ENCODE measurements around the gene ZBTB20.

ZBTB20 gene

GRCh38 chr3:114496466-114496865 is 650.6 kb downstream of the ZBTB20 start:
- H3K4me1 ChIP-seq (ENCODE audit: low read length): peaks cover 5% of the 10 kb centered on the region; the same call in 1 of the 2 replicates

GRCh38 chr3:114496021-114496434 is 651.1 kb downstream of the ZBTB20 start:
- Histone ChIP-seq H3K9ac (ENCODE audit: low read length) (no peak overlapping the region), H2AFZ (ENCODE audit: low read depth, low read length) (no peak overlapping the region), H3K4me2 (ENCODE audit: low read length) (no peak overlapping the region), H3K4me3 (ENCODE audit: low read length) (no peak overlapping the region), H4K20me1 (ENCODE audit: insufficient read depth, low read length) (no peaks in the 10 kb centered on the region), H3K27me3 (ENCODE audit: low read depth, low read length) (no peaks in the 10 kb centered on the region), H3K9me3 (ENCODE audit: insufficient read depth, low read length) (no peaks in the 10 kb centered on the region), H3K79me2 (ENCODE audit: low read length) (no peaks in the 10 kb centered on the region), H3K4me1 (ENCODE audit: low read length) (peaks cover 5% of the 10 kb centered on the region; the same call in 1 of the 2 replicates), H3K36me3 (replicated peaks; ENCODE audit: low read depth, low read length) (no peaks in the 10 kb centered on the region), H3K27ac (ENCODE audit: low read length) (no peak overlapping the region)
- TF ChIP-seq CTCF (IDR thresholded peaks at IDR 0.05; ENCODE audit: low read depth, low read length) (no peak), EZH2phosphoT487 (IDR thresholded peaks at IDR 0.05; ENCODE audit: low read depth) (no peak)

More at GRCh38 chr3:114496466-114496865, 650.6 kb downstream of the ZBTB20 start:
- H3K79me2 ChIP-seq (ENCODE audit: low read length): no peaks in the 10 kb centered on the region
- no peak for TF ChIP-seq CTCF (IDR thresholded peaks at IDR 0.05; ENCODE audit: low read depth, low read length)
- TF ChIP-seq EZH2phosphoT487 (IDR thresholded peaks at IDR 0.05; ENCODE audit: low read depth): no peak
- H2AFZ ChIP-seq (ENCODE audit: low read depth, low read length): no peak overlapping the region
- H3K4me3 ChIP-seq (ENCODE audit: low read length): no peak overlapping the region
- H3K27me3 ChIP-seq (ENCODE audit: low read depth, low read length): no peaks in the 10 kb centered on the region
- H3K9ac ChIP-seq (ENCODE audit: low read length): no peak overlapping the region
- no peak overlapping the region for H3K27ac ChIP-seq (ENCODE audit: low read length)
- H3K4me2 ChIP-seq (ENCODE audit: low read length): no peak overlapping the region
- H4K20me1 ChIP-seq (ENCODE audit: insufficient read depth, low read length): no peaks in the 10 kb centered on the region
- H3K36me3 ChIP-seq (replicated peaks; ENCODE audit: low read depth, low read length): no peaks in the 10 kb centered on the region
- no peaks in the 10 kb centered on the region for H3K9me3 ChIP-seq (ENCODE audit: insufficient read depth, low read length)

GRCh38 chr3:114494498-114494897 is 652.6 kb downstream of the ZBTB20 start:
- H3K4me2 ChIP-seq (ENCODE audit: low read length): no peak overlapping the region
- no peaks in the 10 kb centered on the region for H4K20me1 ChIP-seq (ENCODE audit: insufficient read depth, low read length)
- no peaks in the 10 kb centered on the region for H3K36me3 ChIP-seq (replicated peaks; ENCODE audit: low read depth, low read length)
- no peak for TF ChIP-seq CTCF (IDR thresholded peaks at IDR 0.05; ENCODE audit: low read depth, low read length)
- no peak for TF ChIP-seq EZH2phosphoT487 (IDR thresholded peaks at IDR 0.05; ENCODE audit: low read depth)
- no peak overlapping the region for H3K27ac ChIP-seq (ENCODE audit: low read length)
- H3K4me1 ChIP-seq (ENCODE audit: low read length): no peaks in the 10 kb centered on the region
- no peaks in the 10 kb centered on the region for H3K27me3 ChIP-seq (ENCODE audit: low read depth, low read length)
- H3K4me3 ChIP-seq (ENCODE audit: low read length): no peak overlapping the region
- H2AFZ ChIP-seq (ENCODE audit: low read depth, low read length): no peak overlapping the region
- no peaks in the 10 kb centered on the region for H3K79me2 ChIP-seq (ENCODE audit: low read length)
- no peaks in the 10 kb centered on the region for H3K9me3 ChIP-seq (ENCODE audit: insufficient read depth, low read length)
- H3K9ac ChIP-seq (ENCODE audit: low read length): no peak overlapping the region

- H3K27me3 ChIP-seq (ENCODE audit: low read depth, low read length): no peaks in the 10 kb centered on the region
- no peak overlapping the region for H3K27ac ChIP-seq (ENCODE audit: low read length)
These were observed 656.3 kb downstream of the ZBTB20 start for GRCh38 chr3:114490829-114491228.

More at GRCh38 chr3:114490829-114491228, 656.3 kb downstream of the ZBTB20 start:
- Histone ChIP-seq H3K4me2 (ENCODE audit: low read length) (no peak overlapping the region), H3K79me2 (ENCODE audit: low read length) (no peaks in the 10 kb centered on the region), H3K36me3 (replicated peaks; ENCODE audit: low read depth, low read length) (no peaks in the 10 kb centered on the region), H3K9me3 (ENCODE audit: insufficient read depth, low read length) (no peaks in the 10 kb centered on the region), H4K20me1 (ENCODE audit: insufficient read depth, low read length) (no peaks in the 10 kb centered on the region), H3K9ac (ENCODE audit: low read length) (no peak overlapping the region), H3K4me1 (ENCODE audit: low read length) (no peaks in the 10 kb centered on the region), H3K4me3 (ENCODE audit: low read length) (no peak overlapping the region), H2AFZ (ENCODE audit: low read depth, low read length) (no peak overlapping the region)
- TF ChIP-seq EZH2phosphoT487 (IDR thresholded peaks at IDR 0.05; ENCODE audit: low read depth) (no peak), CTCF (IDR thresholded peaks at IDR 0.05; ENCODE audit: low read depth, low read length) (no peak)

Measured in OCI-LY3 (cell line).